ENCODE measurements around the gene ERICH6. TPM values are rescaled to one million over a fixed set of nuclear protein-coding genes. Genes with fewer than 3 reads are reported as not detected.

ERICH6 gene
- total RNA-seq, 1 donor, result under 0.01 TPM

GRCh38 chr3:150739877-150740645 lies 36.3 kb upstream of the ERICH6 start:
- peaks cover 39% of the 10 kb centered on the region for H3K4me1 ChIP-seq (ENCODE audit: insufficient read depth, low read length)
- no peak overlapping the region for H2AFZ ChIP-seq (ENCODE audit: low read length)
- no peak overlapping the region for H3K27ac ChIP-seq (ENCODE audit: low read depth, low read length)
- no peaks in the 10 kb centered on the region for H3K9me3 ChIP-seq (ENCODE audit: low read depth, low read length)
- peaks cover 13% of the 10 kb centered on the region for H3K36me3 ChIP-seq (ENCODE audit: insufficient read depth, low read length)
- peaks cover 36% of the 10 kb centered on the region for H4K20me1 ChIP-seq (ENCODE audit: insufficient read depth, low read length)
- H3K4me2 ChIP-seq (ENCODE audit: insufficient read depth, low read length), result no peak overlapping the region
- DNase-seq (ENCODE audit: insufficient read length, low spot score, missing footprints), result no peak
- no peak for TF ChIP-seq CTCF (IDR thresholded peaks at IDR 0.05; ENCODE audit: extremely low read depth, low read depth, low read length)
- no peak overlapping the region for H3K4me3 ChIP-seq (ENCODE audit: insufficient read depth, low read length)
- no peaks in the 10 kb centered on the region for H3K27me3 ChIP-seq (ENCODE audit: insufficient read depth, low read length)
- H3K79me2 ChIP-seq (ENCODE audit: insufficient read depth, low read length), result peaks cover 45% of the 10 kb centered on the region

- Histone ChIP-seq H3K27ac (ENCODE audit: low read depth, low read length) (no peak overlapping the region), H3K4me3 (ENCODE audit: insufficient read depth, low read length) (no peak overlapping the region), H3K9me3 (ENCODE audit: low read depth, low read length) (no peaks in the 10 kb centered on the region), H3K27me3 (ENCODE audit: insufficient read depth, low read length) (no peaks in the 10 kb centered on the region), H3K4me1 (ENCODE audit: insufficient read depth, low read length) (peaks cover 35% of the 10 kb centered on the region), H4K20me1 (ENCODE audit: insufficient read depth, low read length) (peaks cover 28% of the 10 kb centered on the region), H3K36me3 (ENCODE audit: insufficient read depth, low read length) (peaks cover 13% of the 10 kb centered on the region), H2AFZ (ENCODE audit: low read length) (no peak overlapping the region), H3K79me2 (ENCODE audit: insufficient read depth, low read length) (peaks cover 37% of the 10 kb centered on the region), H3K4me2 (ENCODE audit: insufficient read depth, low read length) (no peak overlapping the region)
- TF ChIP-seq CTCF (IDR thresholded peaks at IDR 0.05; ENCODE audit: extremely low read depth, low read depth, low read length), result no peak
- no peak for DNase-seq (ENCODE audit: insufficient read length, low spot score, missing footprints)
These were observed 35.6 kb upstream of the ERICH6 start for GRCh38 chr3:150739200-150739863.

DNA sequence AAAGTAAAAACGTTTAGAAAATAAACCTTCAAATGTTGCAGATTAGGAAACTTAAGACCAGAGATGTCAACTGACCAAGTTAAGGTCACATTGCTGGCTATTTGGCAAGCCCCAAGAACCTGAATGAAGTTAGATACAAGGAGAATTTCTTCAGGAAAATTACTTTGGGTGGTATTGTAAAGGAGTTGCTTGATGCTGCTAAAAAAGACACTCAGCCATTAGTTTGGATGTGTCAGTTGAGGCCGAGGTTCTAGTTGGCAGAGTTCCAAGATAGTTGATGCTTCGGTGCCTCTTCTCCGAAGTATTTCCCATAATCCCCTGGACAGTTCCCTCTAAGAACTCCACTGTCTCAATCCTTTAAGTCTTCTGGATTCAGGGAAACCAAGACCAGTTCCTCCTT lies 35.0 kb upstream of the ERICH6 start:
- peaks cover 28% of the 10 kb centered on the region for H3K4me1 ChIP-seq (ENCODE audit: insufficient read depth, low read length)
- peaks cover 13% of the 10 kb centered on the region for H3K36me3 ChIP-seq (ENCODE audit: insufficient read depth, low read length)
- H2AFZ ChIP-seq (ENCODE audit: low read length), result no peak overlapping the region
- no peaks in the 10 kb centered on the region for H3K9me3 ChIP-seq (ENCODE audit: low read depth, low read length)
- H4K20me1 ChIP-seq (ENCODE audit: insufficient read depth, low read length), result peaks cover 24% of the 10 kb centered on the region
- no peak for DNase-seq (ENCODE audit: insufficient read length, low spot score, missing footprints)
- no peak for TF ChIP-seq CTCF (IDR thresholded peaks at IDR 0.05; ENCODE audit: extremely low read depth, low read depth, low read length)
- peak overlapping the region; percentile 6 for H3K27ac ChIP-seq (ENCODE audit: low read depth, low read length)
- no peak overlapping the region for H3K4me3 ChIP-seq (ENCODE audit: insufficient read depth, low read length)
- H3K4me2 ChIP-seq (ENCODE audit: insufficient read depth, low read length), result no peak overlapping the region
- no peaks in the 10 kb centered on the region for H3K27me3 ChIP-seq (ENCODE audit: insufficient read depth, low read length)
- peaks cover 31% of the 10 kb centered on the region for H3K79me2 ChIP-seq (ENCODE audit: insufficient read depth, low read length)
